Amniotic stem cell (primary cell): Measurements from ENCODE around the gene NRXN2.

ENCODE experiments used
- DNase-seq: peaks from one replicate; lab custom pipeline; 2025; lab: John Stamatoyannopoulos, UW

The NRXN2 gene

DNA sequence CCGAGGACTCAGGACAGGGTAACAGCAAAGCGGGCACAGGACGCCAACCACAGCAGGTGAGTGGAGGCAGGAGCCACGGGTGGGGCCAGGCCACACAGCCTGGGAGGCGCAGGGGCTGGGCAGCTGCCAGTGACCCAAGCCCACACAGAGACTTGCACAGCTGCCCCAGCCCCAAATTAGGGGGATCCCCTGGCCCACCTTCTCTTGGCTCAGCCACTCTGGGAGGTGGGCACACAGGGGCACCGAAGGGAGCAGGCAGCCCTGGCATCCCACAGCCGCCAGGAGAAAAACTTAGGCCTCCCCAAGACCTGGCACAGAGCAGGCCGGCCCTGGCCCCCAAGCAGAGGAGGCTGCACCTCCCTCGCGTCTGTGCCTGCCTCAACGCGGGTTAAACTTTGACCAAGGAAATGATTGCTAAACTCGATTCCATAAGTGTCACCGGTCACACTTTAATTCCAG is 132.2 kb downstream of the NRXN2 start, which contains the start of gene SLC22A12:
Gene SLC22A12, plus strand, starts transcription at position 458 of the 459 bp plus-strand sequence. CDS start 337 bp downstream, outside the sequence.
- DNase-seq, result no peak

GRCh38 chr11:64588701-64589100 is 134.3 kb downstream of the NRXN2 start:
- no peak for DNase-seq

GRCh38 chr11:64586366-64586765 is 136.6 kb downstream of the NRXN2 start:
- DNase-seq, result no peak

- DNase-seq, result no peak
Observed at GRCh38 chr11:64585150-64585549, 137.8 kb downstream of the NRXN2 start.

DNA sequence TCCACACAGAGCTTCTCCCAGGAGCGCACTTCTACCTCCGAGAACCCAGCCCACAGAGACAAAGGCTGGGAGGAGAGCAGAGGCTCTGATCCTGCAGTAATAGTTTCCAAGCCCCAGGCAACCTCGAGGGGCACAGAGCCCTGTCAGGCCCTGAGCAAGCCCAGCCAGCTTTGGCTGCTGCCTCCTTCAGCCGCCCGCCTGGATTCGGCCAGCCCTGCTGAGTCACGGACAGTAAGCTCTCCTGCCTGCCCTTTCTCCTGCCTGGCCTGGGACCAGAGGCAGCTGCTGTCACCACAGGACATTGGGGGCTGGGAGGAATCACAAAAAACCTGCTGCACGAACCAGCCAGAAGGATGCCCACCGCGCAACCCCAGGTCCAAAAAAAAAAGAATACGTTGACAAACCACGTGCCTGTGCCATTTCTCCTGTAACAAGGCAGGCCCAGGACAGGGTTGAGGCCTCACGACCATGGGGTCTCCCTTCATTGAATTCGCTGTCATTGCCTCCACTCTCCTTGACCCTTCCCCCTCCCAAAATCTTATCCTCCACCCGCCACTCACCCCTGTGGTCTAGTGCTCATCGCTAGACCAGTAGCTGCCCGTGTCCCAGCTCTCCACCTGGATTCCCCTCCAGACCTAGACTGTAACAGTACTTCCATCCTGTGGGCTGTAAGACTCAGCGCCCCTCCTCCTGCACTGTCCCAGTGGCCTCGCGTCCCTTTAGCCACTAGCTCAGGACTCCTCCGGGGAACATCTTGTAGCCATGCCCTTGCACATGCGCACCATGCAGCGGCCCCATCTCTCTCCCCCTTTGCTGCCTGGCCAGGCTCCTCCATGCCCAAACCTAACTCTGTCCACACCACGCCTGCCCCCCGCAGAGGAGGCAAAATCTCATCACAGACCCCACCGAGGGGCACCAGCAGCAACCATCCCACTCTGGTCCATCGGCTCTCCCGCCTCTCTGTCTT is 139.4 kb downstream of the NRXN2 start:
- DNase-seq, result no peak

GRCh38 chr11:64582885-64583284 is 140.1 kb downstream of the NRXN2 start:
- no peak for DNase-seq

DNA sequence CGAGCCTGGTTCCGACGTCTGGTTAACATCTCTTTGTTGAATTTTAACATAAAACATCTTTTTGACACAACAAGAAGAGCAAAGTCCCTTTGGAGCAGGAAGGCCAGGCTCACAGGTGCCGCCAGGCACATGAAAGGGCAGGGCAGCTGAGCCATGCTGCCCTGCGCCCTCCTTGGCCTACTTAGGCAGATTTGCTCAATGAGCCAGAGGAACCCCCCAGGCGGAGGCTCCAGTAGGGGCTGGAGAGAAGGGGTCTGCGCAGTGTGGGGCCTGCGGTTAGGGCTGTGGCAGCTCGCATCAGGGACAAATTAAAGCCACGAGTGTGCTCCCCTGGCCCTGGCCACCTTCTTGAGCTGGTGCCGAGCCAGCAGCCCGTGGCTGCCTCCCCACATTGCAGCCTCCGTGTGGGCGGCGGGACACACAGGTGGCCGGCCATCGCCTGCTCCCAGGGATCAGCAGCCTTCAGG is 141.9 kb downstream of the NRXN2 start:
- no peak for DNase-seq

GRCh38 chr11:64580412-64580811 is 142.6 kb downstream of the NRXN2 start:
- DNase-seq, result no peak

- DNase-seq, result no peak
Observed at GRCh38 chr11:64577202-64577601, 145.8 kb downstream of the NRXN2 start.

DNA sequence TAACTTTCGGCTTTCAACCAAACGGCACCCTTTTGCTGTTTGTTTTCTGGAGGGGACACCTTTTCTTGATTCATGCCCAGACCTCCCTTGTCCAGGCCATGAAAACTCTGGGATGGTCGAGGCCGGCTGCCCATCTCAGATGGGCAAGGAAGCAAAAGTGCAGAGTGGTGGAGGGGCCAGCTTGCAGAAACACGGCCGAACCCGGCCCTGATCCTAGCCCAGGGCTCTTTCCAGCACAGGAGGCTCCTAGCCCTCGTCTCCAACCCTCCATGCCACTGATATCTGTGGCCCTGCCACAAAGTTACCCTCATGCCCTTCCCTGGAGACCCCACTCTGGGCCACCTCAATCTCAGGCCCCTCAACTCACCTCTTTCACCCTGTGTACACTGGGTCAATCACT is 150.9 kb downstream of the NRXN2 start:
- no peak for DNase-seq

DNA sequence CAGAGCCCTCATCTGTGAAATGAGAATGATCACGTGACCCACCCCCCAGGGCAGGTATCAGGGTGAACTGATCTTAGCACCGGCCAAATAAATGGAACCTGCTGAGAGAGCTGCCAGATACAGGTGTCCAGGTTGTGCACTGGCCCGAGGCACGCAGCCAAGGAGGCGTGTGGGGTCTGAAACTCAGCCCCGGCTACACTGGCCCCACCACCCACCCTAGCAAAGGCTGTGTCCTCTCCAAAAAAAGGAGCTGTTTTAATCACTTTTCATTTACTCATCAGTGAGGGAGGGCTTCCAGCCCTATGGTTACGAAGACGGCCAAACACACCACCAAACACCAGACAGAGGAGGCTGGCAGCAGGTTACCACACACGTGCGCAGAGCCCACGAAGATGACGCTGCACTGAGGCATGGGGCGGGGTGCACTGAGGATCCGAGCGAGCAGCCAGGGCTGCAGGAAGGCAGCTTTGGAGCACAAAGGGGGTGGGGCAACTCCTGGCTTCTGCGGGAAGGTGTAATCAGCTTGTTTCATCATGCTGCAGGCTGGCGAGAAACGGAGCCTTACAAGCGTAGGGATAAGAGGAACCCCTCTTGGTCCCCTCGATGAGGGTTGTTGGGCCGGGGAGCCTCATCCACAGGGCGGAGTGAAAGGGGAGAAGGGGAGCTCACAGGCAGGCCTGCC is 151.4 kb downstream of the NRXN2 start:
- DNase-seq, result no peak

DNA sequence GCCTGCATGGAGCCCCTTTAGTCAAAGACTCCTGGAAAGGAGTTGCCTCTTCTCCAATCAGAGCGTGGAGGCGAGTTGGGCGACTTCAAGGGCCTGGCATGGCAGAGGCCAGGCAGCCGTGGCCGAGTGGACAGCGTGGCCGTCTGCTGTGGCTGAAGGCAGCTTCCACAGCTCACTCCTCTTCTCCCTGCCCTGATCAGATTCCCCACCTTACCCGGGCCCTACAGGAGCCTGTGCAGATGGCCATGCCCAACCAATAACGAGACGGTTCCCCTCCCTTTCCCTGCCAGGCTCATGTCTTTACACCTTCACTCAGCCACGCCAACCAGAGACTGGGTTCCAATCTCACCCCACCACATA is 152.0 kb downstream of the NRXN2 start:
- no peak for DNase-seq

- DNase-seq, result no peak
Observed at GRCh38 chr11:64570341-64570740, 152.7 kb downstream of the NRXN2 start.

DNA sequence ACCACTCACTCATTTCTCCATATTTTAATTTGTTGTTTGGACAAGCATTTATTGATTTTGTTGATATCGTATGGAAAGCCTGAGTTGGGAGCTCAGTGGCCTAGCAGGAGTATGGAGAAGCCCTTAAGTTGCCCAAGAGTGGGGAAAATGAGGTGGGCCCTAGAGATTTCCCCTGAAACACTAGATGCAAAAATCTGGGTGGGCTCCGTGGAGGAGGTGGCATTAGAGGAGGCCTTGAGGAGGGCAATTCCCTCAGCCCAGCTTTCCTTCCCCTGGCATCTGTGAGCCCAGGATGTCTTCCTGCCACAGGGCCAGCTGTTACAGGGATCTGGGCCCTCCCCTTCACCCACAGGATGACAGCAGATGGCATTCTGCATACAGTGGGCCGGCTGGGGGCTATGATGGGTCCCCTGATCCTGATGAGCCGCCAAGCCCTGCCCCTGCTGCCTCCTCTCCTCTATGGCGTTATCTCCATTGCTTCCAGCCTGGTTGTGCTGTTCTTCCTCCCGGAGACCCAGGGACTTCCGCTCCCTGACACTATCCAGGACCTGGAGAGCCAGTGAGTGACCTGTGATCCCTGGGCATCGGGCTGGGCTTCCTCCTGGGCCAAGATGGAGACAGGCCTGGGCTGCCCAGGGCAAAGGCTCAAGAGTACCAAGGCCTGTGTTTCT is 153.6 kb downstream of the NRXN2 start:
- DNase-seq, result no peak

DNA sequence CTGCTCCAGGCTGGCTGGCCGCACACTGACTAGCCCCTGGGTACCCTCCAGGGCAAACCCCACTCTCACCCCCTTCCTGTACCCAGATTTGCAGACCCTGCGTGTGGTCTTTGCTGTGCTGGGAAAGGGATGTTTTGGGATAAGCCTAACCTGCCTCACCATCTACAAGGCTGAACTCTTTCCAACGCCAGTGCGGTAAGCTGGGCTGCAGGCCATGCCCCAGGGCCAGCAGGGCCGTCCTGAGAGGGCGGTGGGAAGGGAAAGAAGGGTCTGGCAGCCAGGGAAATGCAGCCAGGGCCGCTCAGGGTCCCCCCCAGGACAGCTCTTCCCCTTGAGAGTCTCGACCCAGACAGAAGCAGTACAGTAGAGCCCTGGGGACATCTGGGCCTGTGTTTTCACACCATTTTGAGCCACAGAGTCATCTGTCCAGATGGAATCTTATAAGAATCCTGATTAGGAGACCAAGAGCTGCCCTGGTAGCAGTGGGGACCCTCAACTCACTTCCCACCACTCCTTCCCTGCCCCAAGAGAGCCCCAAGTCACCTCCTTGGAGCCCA is 154.3 kb downstream of the NRXN2 start:
- DNase-seq, result no peak

DNA sequence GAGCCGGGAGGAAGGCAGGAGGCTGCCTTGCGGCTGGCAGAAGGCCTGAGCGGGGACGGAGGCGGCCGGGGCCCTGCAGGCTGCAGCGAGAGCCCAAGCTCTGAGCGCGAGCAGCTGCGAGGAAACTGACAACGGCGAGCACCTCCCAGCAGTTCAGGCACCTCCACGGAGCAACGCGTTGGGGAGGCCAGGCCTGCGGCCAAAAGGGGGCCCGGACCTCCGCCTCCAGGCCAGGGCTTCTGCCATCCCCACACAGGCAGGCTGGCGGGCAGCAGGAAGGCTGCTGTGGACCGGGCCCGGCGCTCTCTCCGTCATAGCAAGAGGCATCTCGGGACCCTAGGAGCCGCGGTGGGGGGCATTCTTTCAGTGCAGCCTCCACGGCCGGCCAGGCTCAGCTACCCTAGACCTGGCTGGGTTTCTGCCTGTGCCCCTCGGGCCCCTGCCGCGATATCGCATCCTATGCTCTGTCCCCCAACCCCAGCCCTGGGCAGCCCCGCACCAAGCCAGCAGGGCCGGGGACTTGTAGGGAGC is 154.9 kb downstream of the NRXN2 start:
- no peak for DNase-seq

DNA sequence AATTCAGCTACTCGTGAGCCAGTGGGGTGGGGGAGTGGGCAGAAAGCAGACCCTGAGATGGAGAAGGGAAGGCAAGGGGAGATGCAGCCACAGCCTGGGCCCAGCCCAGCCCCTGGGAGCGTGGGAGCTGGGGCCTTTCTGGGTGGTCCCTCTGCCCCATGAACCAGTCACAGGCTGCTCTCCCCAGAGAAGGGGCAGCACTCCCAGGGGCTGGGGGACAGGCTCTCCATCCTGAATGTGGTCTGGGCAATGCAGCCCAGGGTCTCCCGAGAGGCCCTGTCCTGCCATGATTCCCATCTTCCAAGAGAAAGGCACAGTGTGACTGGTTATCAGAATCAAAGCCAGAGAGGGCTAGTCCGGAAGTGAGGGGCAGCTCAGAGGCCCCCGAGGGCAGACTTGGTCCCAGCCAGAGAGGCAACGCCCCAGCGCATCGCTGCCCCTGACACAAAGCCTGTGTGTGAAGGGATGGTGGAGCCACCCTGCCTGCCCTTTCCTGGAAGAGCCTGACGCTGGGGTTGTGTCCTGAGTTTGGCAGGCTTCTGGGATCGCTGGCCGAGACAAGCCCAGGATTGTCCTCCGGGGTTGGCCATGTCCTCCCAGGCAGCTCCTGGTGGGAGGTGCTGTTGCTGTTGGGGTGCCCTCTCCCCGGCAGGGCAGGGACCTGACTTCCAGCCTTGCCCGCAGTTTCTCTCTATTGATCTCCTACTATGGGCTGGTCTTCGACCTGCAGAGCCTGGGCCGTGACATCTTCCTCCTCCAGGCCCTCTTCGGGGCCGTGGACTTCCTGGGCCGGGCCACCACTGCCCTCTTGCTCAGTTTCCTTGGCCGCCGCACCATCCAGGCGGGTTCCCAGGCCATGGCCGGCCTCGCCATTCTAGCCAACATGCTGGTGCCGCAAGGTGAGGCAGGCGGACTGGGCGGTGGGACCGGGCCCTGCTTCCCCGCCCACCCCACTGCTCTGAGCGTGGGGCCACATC is 155.8 kb downstream of the NRXN2 start:
- DNase-seq, result no peak

DNA sequence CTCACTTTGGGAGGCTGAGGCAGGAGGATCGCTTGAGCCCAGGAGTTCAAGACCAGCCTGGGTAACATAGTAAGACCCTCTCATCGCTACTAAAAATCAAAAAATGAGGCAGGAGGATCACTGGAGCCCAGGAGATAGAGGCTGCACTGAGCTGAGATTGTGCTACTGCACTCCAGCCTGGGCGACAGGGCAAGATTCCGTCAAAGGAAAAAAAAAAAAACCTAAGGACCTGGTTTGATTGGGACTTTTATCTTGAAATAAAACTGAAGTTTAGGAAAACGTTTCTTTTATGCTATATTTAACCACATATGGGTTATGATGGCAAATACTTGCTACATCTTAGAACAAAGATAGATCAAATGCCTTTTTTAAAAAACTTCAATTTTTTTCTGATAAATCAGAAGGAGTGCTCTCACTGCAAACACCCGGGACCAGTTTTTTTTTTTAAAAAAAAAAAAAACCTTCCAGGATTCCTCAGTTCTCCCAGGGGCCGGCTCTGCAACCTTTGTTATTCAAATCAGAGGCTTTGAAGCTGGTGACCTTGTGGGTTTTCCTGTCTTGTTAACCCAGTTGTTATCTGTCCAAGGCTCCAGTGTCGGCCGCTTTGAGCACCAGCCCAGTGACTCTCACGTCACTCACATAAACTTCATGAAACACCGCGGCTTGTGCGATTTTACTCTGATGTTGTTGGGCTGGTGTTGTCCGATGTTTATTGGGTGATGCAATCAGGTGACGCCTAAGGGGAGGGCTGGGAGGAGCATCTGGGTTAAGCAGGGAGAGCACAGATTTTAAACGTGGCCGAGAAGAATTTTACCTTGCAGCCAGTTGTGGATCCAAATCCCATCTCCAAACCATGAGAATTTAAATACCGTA is 156.7 kb downstream of the NRXN2 start:
- no peak for DNase-seq
